HG03520 (cell line): ENCODE measurements around the gene DENND1B.
"Not testable (repeated sequence)": the region's sequence is repeated elsewhere in the genome, so short reads cannot be mapped to it uniquely, and the experiment has no call there.

Source experiments
- ATAC-seq: cut with Tn5 transposase; IDR thresholded peaks from one replicate; pipeline ENCODE4 v1.9.1; 2021; ENCODE audit warnings: mild to moderate bottlenecking, moderate library complexity; ENCODE audit not compliant: unreplicated experiment

Gene DENND1B

GRCh38 chr1:197637406-197637805 is 137.9 kb downstream of the DENND1B start:
- ATAC-seq: no peak

GRCh38 chr1:197633447-197634078 is 141.7 kb downstream of the DENND1B start:
- no peak for ATAC-seq

GRCh38 chr1:197632651-197633050 is 142.6 kb downstream of the DENND1B start:
- ATAC-seq: no peak

DNA sequence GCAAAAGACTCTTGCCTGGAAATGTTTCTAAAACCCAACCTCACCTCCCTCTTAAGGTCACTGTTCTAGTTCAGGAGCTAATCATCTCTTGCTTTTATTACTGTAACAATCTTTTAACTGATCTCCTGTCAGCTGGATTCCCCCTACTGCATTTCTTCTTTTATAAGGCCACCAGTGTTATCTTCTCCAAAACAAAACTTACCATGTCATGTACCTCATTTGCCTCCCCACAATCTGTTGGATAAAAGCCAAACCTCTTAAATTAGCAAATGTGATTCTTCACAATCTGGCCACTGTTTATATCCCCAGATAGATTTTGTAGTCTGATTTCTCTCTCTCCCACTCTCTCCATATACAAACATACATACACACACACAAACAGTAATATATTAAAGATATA is 143.3 kb downstream of the DENND1B start:
- no peak for ATAC-seq

GRCh38 chr1:197622371-197622770 is 152.9 kb downstream of the DENND1B start:
- no peak for ATAC-seq

- ATAC-seq: no peak
Measured at GRCh38 chr1:197621761-197622160, 153.5 kb downstream of the DENND1B start.

GRCh38 chr1:197620714-197621163 is 154.5 kb downstream of the DENND1B start:
- ATAC-seq: no peak

DNA sequence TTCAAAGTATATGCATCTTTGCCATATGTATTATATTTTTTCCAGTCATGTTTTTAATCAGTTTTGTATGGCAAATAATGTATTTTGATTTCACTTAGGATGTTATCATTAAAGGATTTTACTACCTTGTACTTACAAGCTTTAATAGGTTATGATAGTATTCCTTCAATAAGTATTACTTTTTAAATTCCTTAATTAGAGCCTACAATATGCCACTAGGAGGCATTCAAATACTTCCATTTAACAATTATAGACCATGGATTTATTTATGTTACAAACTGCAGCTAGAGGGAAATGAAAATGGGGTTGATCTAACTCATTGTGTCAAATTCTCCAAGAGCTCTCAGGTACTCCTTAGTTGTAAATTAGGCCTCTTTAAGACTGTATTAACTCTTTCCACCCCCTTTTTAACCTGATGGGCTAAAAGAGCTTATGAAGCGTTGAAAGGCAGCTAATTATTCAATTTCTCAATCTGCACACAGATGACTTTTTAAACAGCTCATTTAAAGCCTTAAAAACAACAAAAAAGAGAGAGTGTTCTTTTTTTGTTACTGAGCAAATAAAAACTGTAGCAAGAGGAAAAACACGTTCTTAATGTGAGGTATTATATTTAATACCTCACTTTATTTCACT is 156.2 kb downstream of the DENND1B start:
- ATAC-seq: no peak

DNA sequence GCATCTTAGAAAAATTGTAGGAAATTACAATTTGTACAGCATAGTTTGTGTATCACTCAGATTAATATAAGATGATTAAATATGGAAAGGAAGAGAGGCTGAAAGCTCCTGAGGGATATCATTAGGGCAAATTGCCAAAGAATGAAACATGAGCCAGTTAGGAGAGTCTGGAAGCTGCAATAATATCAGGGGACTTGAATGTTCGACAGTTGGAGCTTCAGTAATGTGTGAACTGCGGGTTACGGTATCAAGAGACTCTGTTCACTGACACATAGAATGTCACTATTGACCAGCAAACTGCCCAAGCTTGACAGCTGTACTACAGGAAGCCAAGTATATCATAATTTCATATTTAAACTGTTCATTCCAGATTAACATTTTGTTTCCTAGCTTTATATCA is 157.2 kb downstream of the DENND1B start:
- ATAC-seq: no peak

DNA sequence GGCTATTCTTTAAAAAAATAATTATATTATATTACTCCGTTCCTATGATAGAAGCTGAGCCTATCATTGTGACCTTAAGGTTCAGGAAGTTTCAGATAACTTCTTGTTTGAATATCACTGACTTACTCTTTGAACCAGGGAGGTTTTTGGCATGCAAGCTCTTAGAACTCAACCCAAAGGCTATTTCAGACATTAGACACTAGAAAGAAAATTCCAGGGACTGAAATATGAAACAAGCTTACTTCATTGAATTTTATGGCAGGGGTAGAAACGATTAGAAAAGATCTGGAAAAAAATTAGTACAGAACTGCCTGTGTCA is 159.6 kb downstream of the DENND1B start:
- ATAC-seq: no peak

DNA sequence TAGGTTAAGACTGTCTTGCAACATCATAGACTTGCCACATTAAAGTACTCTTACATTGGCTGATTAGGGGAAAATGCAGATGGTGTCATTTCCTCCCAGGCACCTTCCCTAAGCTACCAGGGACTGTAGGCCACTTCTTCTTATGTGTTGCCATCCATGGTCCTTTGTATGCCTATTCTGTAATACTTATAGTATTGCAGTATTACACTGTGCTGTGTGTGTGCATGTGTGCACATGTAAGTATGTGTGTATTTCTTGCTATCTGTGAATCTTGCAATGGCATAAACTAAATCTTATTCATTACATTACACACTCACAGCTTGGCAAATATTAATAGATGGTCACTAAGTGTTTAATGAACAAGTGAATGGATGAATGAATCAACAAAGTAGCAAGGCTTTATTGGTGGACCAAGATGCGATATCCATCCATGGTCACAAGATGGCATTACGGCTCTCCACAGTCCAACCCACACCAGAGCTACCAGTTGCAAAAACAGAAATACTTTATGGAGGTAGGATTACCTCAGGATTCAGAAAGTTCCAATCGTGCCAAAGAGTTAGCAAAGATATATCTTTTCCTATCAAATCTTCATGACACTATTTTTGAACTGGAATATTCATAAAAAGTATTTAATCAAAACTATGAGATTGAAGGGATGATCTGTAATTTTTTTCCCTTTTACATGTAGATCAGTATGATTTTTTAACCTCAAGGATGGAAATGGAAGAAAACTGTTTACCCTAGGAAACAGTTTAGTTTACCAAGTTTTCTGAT is 160.2 kb downstream of the DENND1B start:
- ATAC-seq: peak; percentile 75

DNA sequence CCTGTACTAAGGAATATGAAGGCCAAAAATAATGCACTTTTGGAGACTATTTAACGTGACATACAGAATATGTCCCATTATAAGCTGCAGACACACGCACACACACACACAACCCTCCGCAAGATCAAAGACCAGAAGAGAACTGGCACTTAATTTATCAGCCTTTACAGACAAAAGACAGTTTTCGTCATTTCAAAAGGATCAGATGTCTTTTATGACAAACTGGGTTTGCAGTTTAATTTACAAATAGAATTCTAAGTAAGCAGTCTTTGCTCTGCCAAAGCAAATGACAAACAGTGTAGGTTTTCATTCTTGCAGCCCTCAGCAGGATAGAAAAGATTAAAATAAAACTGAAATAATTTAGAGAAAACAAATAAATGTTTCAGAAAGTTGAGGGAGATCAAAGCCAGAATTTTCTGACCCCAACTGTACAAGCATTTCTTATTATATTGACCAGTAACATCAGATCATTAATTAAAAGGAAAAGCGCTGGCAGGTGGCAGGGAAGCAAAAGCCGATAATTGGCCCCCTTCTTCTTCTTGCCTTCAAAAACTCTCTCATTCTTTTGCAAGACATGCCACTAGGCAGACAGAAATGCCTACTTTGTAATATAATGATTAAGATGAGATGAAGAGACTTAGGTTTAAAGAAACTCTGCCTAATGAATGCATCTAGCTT is 169.0 kb downstream of the DENND1B start:
- ATAC-seq: no peak

GRCh38 chr1:197604302-197604701 is 171.0 kb downstream of the DENND1B start:
- no peak for ATAC-seq

GRCh38 chr1:197600751-197601150 is 174.5 kb downstream of the DENND1B start:
- ATAC-seq: no peak

DNA sequence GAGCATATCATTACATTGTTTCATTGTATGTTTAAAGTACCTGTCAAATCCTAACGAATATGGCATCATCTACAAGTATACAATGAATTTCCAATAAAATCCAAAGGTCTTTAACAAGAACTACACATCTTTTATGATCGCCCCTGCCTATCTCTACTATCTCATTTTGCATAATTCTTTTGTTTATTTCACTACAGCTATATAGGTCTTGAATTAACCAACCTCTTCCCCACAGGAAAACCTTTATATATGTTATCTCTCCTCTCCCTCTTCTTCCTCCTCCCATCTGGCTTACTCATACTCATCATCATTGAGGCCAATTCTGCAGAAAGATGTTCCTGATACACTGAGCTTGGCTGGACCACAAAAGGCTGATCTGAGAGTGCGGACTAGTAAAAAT is 175.5 kb downstream of the DENND1B start:
- no peak for ATAC-seq

GRCh38 chr1:197598935-197599334 is 176.3 kb downstream of the DENND1B start:
- ATAC-seq: no peak

DNA sequence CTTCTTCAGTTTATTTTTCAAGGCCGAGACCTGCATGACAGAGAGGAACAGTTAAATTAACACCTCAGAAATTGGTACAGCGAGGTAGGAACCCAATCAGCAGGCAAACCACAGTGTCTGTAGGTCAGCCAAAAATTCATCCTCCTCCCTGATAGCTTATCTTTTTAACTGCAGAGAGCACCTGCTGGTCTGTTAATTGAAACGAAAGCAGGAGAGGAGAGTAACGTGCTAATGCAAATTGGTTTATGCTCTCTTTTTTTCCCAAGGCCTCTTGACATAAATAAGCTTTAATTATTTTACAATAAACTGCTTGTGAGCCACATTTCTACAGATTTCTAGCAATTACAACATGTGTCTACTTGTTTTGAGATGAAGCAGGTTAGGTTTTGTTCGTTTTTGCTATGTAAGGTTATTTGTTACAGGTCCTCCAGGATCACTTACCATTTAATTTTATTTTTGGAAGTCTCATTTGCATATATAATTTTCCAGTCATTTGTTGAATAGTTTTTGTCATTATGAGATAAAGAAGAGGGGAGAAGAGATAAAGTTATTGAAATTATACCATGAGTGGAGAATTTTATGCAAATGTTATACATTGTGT is 179.9 kb downstream of the DENND1B start:
- ATAC-seq: no peak

DNA sequence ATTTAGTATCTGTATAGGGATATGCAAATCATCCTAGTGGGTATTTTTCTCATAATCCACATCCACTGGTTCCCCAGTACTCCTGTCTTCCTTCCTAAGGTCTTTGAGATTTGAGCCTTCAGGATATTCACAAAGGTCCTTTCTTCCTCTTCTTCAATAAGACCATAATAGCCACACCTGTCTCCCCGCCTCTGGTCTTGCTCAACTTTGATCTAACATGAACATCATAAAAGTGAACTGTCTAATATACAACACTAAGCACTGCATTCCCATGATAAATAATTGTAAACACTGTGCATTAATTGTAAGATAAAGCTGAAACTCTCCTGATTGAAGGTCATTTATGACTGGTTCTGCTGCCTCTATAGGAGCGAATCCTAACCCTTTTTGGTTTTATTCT is 184.6 kb downstream of the DENND1B start:
- no peak for ATAC-seq

- ATAC-seq: no peak
Measured at GRCh38 chr1:197585809-197586208, 189.5 kb downstream of the DENND1B start.

- no peak for ATAC-seq
Measured at GRCh38 chr1:197577580-197577979, 197.7 kb downstream of the DENND1B start.

- ATAC-seq: not testable (repeated sequence)
Measured at GRCh38 chr1:197575531-197575930, 199.7 kb downstream of the DENND1B start.
